Neural cell (in vitro differentiated cells): Measurements from ENCODE around the gene L3MBTL1.

ENCODE experiments used
- EP300 ChIP-seq: fragments of 450-650 bp; conservative IDR thresholded peaks from 2 replicates; pipeline ENCODE4 v1.6.1; 2014; ENCODE audit warnings: antibody characterized with exemption, mild to moderate bottlenecking, moderate library complexity; ENCODE audit not compliant: poor library complexity, severe bottlenecking
- EZH2 ChIP-seq: fragments of 200-600, 300-800 bp; shearing (Covaris generic), sonication (generic); IDR thresholded peaks from 2 replicates; pipeline ENCODE4 v1.6.1; 2014; ENCODE audit warnings: antibody characterized with exemption, low read length, borderline replicate concordance, mild to moderate bottlenecking; ENCODE audit not compliant: insufficient read depth, poor library complexity, severe bottlenecking
- POLR2AphosphoS5 ChIP-seq: IDR thresholded peaks from 2 replicates; pipeline ENCODE4 v1.6.1; 2012
- TAF1 ChIP-seq: IDR thresholded peaks from 2 replicates; pipeline ENCODE4 v1.6.1; 2012; ENCODE audit warnings: low read depth
- TF ChIP-seq, protein P1 (sequence below): fragments of 450-650 bp; IDR thresholded peaks from 2 replicates; pipeline ENCODE4 v1.5.1; 2014; ENCODE audit warnings: antibody characterized with exemption, mild to moderate bottlenecking, moderate library complexity; ENCODE audit not compliant: poor library complexity, severe bottlenecking
- TF ChIP-seq, protein P2 (sequence below): IDR thresholded peaks from 2 replicates; pipeline ENCODE4 v1.6.1; 2012; ENCODE audit warnings: borderline replicate concordance

DNA sequence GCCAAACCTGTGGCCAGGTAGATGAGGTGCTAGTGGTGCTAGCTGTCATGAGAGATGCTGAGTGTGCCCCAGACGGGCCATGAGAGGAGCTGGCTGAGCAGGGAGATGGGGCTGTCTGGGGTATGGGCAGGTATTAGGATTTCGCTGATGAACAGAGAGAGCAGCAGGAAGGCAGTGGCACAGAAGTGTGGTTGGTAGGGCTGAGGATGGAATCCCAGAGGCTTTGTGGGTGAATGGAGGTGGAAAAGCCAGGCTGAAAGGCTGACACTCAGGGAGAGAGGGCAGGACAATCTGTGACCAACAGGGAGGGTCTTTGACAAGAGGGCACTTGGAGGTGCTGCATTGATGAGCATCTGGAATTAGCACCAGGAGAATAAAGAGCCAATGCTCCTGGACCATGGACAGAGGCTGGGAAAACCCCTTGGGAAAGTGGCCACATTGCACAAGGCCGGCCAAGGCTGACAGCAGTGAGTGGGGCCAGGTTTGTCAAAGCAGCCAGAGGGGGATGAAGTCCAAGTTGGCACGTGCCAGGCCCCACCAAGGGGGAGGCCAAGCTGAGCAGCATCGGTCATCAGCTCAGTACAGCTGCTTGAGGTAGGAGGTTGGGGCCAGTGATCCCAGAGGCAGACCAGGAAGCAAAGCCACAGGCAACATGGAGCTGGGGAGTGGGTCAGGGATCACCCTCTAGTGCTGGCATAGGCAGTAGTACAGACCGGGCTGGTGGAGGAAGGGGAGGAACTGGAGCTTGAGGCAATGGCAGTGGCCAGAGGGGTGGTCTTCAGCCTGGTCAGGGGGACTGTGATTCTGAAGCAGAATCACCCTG is 31.6 kb downstream of the L3MBTL1 start:
- TF ChIP-seq, protein P1, sequence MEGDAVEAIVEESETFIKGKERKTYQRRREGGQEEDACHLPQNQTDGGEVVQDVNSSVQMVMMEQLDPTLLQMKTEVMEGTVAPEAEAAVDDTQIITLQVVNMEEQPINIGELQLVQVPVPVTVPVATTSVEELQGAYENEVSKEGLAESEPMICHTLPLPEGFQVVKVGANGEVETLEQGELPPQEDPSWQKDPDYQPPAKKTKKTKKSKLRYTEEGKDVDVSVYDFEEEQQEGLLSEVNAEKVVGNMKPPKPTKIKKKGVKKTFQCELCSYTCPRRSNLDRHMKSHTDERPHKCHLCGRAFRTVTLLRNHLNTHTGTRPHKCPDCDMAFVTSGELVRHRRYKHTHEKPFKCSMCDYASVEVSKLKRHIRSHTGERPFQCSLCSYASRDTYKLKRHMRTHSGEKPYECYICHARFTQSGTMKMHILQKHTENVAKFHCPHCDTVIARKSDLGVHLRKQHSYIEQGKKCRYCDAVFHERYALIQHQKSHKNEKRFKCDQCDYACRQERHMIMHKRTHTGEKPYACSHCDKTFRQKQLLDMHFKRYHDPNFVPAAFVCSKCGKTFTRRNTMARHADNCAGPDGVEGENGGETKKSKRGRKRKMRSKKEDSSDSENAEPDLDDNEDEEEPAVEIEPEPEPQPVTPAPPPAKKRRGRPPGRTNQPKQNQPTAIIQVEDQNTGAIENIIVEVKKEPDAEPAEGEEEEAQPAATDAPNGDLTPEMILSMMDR = no peak
- no peak for TF ChIP-seq EZH2
- TF ChIP-seq POLR2AphosphoS5 = no peak
- no peak for TF ChIP-seq TAF1
- no peak for TF ChIP-seq EP300
- TF ChIP-seq, protein P2, sequence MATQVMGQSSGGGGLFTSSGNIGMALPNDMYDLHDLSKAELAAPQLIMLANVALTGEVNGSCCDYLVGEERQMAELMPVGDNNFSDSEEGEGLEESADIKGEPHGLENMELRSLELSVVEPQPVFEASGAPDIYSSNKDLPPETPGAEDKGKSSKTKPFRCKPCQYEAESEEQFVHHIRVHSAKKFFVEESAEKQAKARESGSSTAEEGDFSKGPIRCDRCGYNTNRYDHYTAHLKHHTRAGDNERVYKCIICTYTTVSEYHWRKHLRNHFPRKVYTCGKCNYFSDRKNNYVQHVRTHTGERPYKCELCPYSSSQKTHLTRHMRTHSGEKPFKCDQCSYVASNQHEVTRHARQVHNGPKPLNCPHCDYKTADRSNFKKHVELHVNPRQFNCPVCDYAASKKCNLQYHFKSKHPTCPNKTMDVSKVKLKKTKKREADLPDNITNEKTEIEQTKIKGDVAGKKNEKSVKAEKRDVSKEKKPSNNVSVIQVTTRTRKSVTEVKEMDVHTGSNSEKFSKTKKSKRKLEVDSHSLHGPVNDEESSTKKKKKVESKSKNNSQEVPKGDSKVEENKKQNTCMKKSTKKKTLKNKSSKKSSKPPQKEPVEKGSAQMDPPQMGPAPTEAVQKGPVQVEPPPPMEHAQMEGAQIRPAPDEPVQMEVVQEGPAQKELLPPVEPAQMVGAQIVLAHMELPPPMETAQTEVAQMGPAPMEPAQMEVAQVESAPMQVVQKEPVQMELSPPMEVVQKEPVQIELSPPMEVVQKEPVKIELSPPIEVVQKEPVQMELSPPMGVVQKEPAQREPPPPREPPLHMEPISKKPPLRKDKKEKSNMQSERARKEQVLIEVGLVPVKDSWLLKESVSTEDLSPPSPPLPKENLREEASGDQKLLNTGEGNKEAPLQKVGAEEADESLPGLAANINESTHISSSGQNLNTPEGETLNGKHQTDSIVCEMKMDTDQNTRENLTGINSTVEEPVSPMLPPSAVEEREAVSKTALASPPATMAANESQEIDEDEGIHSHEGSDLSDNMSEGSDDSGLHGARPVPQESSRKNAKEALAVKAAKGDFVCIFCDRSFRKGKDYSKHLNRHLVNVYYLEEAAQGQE = no peak
